WERI-Rb-1 (cell line): ENCODE measurements around the gene SPCS2.
"Not testable (repeated sequence)": the region's sequence is repeated elsewhere in the genome, so short reads cannot be mapped to it uniquely, and the experiment has no call there.

Source experiments
- DNase-seq: peaks from one replicate; pipeline ENCODE4 v3.0.0-alpha.2; 2020
- H3K27ac ChIP-seq: fragments of 250-450 bp; sonication (Bioruptor Pico); 2 replicates; pipeline ENCODE4 v1.5.1; 2020; ENCODE audit warnings: mild to moderate bottlenecking, moderate library complexity
- H3K27me3 ChIP-seq: fragments of 250-450 bp; sonication (Bioruptor Pico); 2 replicates; pipeline ENCODE4 v1.5.1; 2021; ENCODE audit warnings: mild to moderate bottlenecking, low read depth, moderate library complexity; ENCODE audit not compliant: insufficient read depth, severe bottlenecking
- H3K36me3 ChIP-seq: fragments of 250-450 bp; sonication (Bioruptor Pico); 2 replicates; pipeline ENCODE4 v1.5.1; 2020; ENCODE audit warnings: mild to moderate bottlenecking, moderate library complexity
- H3K4me3 ChIP-seq: 2 replicates; pipeline ENCODE4 v1.5.1; 2011; ENCODE audit warnings: low read depth, mild to moderate bottlenecking, control low read depth, low read length
- H3K9me3 ChIP-seq: fragments of 250-450 bp; sonication (Bioruptor Pico); 2 replicates; pipeline ENCODE4 v1.5.1; 2021; ENCODE audit warnings: mild to moderate bottlenecking, moderate library complexity; ENCODE audit not compliant: severe bottlenecking
- TF ChIP-seq, protein P1 (sequence below): IDR thresholded peaks from 2 replicates; pipeline ENCODE4 v1.5.1; 2011; ENCODE audit warnings: low read depth, mild to moderate bottlenecking, control low read depth, inconsistent platforms, low read length

Gene SPCS2

GRCh38 chr11:74957937-74958629 lies 9.0 kb downstream of the SPCS2 start:
- peaks cover 25% of the 10 kb centered on the region for H3K36me3 ChIP-seq
- no peak overlapping the region for H3K27ac ChIP-seq
- H3K9me3 ChIP-seq, result no peaks in the 10 kb centered on the region
- no peaks in the 10 kb centered on the region for H3K27me3 ChIP-seq
- no peak overlapping the region for H3K4me3 ChIP-seq
- TF ChIP-seq, protein P1, sequence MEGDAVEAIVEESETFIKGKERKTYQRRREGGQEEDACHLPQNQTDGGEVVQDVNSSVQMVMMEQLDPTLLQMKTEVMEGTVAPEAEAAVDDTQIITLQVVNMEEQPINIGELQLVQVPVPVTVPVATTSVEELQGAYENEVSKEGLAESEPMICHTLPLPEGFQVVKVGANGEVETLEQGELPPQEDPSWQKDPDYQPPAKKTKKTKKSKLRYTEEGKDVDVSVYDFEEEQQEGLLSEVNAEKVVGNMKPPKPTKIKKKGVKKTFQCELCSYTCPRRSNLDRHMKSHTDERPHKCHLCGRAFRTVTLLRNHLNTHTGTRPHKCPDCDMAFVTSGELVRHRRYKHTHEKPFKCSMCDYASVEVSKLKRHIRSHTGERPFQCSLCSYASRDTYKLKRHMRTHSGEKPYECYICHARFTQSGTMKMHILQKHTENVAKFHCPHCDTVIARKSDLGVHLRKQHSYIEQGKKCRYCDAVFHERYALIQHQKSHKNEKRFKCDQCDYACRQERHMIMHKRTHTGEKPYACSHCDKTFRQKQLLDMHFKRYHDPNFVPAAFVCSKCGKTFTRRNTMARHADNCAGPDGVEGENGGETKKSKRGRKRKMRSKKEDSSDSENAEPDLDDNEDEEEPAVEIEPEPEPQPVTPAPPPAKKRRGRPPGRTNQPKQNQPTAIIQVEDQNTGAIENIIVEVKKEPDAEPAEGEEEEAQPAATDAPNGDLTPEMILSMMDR, result no peak
- DNase-seq, result no peak

DNA sequence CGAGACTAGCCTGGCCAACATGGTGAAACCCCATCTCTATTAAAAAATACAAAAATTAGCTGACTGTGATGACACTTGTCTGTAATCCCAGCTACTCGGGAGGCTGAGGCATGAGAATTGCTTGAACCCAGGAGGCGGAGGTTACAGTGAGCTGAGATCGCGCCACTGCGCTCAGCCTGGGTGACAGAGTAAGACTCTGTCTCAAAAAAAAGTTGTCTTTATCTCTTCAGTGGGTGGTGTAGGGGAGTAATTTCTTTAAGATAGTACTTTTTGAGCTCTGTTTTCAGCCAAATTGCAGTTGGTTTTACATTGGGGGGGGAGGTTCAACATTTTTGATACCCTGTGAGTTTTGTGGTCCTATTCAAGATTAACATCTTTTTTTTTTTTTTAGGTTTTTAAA lies 11.1 kb downstream of the SPCS2 start:
- not testable (repeated sequence) for DNase-seq, H3K27ac ChIP-seq, H3K9me3 ChIP-seq, H3K4me3 ChIP-seq, H3K27me3 ChIP-seq
- H3K36me3 ChIP-seq, result peaks cover 23% of the 10 kb centered on the region

- no peak overlapping the region for H3K4me3 ChIP-seq
- H3K36me3 ChIP-seq, result peaks cover 46% of the 10 kb centered on the region
- H3K9me3 ChIP-seq, result no peaks in the 10 kb centered on the region
- no peak overlapping the region for H3K27ac ChIP-seq
- H3K27me3 ChIP-seq, result no peaks in the 10 kb centered on the region
- TF ChIP-seq, protein P1, result no peak
- DNase-seq, result no peak
Measured at GRCh38 chr11:74966651-74967050, 17.6 kb downstream of the SPCS2 start.

- Histone ChIP-seq H3K27ac (no peak overlapping the region), H3K4me3 (no peak overlapping the region), H3K27me3 (no peaks in the 10 kb centered on the region), H3K36me3 (peaks cover 64% of the 10 kb centered on the region), H3K9me3 (no peaks in the 10 kb centered on the region)
- DNase-seq, result no peak
- TF ChIP-seq, protein P1, result no peak
Measured at GRCh38 chr11:74970852-74971395, 21.9 kb downstream of the SPCS2 start.

- TF ChIP-seq, protein P1, result no peak
- no peak overlapping the region for H3K27ac ChIP-seq
- H3K36me3 ChIP-seq, result peaks cover 61% of the 10 kb centered on the region
Measured at GRCh38 chr11:74971424-74971823, 22.4 kb downstream of the SPCS2 start.

GRCh38 chr11:74978041-74978440 lies 29.0 kb downstream of the SPCS2 start:
- H3K27ac ChIP-seq, result no peak overlapping the region
- H3K27me3 ChIP-seq, result no peaks in the 10 kb centered on the region
- TF ChIP-seq, protein P1, result no peak
- H3K9me3 ChIP-seq, result no peaks in the 10 kb centered on the region
- DNase-seq, result no peak
- H3K36me3 ChIP-seq, result peaks cover 36% of the 10 kb centered on the region
- H3K4me3 ChIP-seq, result no peak overlapping the region

More at GRCh38 chr11:74971424-74971823, 22.4 kb downstream of the SPCS2 start:
- H3K27me3 ChIP-seq, result no peaks in the 10 kb centered on the region
- DNase-seq, result no peak
- no peaks in the 10 kb centered on the region for H3K9me3 ChIP-seq
- H3K4me3 ChIP-seq, result no peak overlapping the region
